ENCODE results near the gene OR2G2.

The OR2G2 gene

GRCh38 chr1:247588060-247588459 lies at the start of gene OR2G2:
Gene OR2G2, plus strand, starts transcription at chr1:247588360. Its CDS starts 0 bp downstream, at chr1:247588360.
- DNase-seq (ENCODE audit: extremely low read depth in 1 of 2, low read depth in 1 of 2): no peak

- DNase-seq (ENCODE audit: extremely low read depth in 1 of 2, low read depth in 1 of 2): no peak
Observed at GRCh38 chr1:247538561-247538960, 49.6 kb upstream of the OR2G2 start.

- DNase-seq (ENCODE audit: extremely low read depth in 1 of 2, low read depth in 1 of 2): no peak
Observed at GRCh38 chr1:247539215-247539614, 48.9 kb upstream of the OR2G2 start.

- no peak for DNase-seq (ENCODE audit: extremely low read depth in 1 of 2, low read depth in 1 of 2)
Observed at GRCh38 chr1:247540581-247540980, 47.6 kb upstream of the OR2G2 start.

- DNase-seq (ENCODE audit: extremely low read depth in 1 of 2, low read depth in 1 of 2): no peak
Observed at GRCh38 chr1:247542811-247543210, 45.3 kb upstream of the OR2G2 start.

GRCh38 chr1:247548092-247548491 lies 40.1 kb upstream of the OR2G2 start:
- no peak for DNase-seq (ENCODE audit: extremely low read depth in 1 of 2, low read depth in 1 of 2)

- no peak for DNase-seq (ENCODE audit: extremely low read depth in 1 of 2, low read depth in 1 of 2)
Observed at GRCh38 chr1:247548769-247549182, 39.4 kb upstream of the OR2G2 start, which contains the start of gene GCSAML. Gene GCSAML, plus strand, starts transcription at chr1:247549134. Its CDS starts 58 bp downstream, at chr1:247549192.

- no peak for DNase-seq (ENCODE audit: extremely low read depth in 1 of 2, low read depth in 1 of 2)
Observed at GRCh38 chr1:247551721-247552120, 36.4 kb upstream of the OR2G2 start.

- no peak for DNase-seq (ENCODE audit: extremely low read depth in 1 of 2, low read depth in 1 of 2)
Observed at GRCh38 chr1:247552231-247552630, 35.9 kb upstream of the OR2G2 start.

- no peak for DNase-seq (ENCODE audit: extremely low read depth in 1 of 2, low read depth in 1 of 2)
Observed at GRCh38 chr1:247557926-247558674, 30.1 kb upstream of the OR2G2 start.

GRCh38 chr1:247561711-247562110 lies 26.4 kb upstream of the OR2G2 start:
- DNase-seq (ENCODE audit: extremely low read depth in 1 of 2, low read depth in 1 of 2): no peak

- no peak for DNase-seq (ENCODE audit: extremely low read depth in 1 of 2, low read depth in 1 of 2)
Observed at GRCh38 chr1:247562198-247562597, 26.0 kb upstream of the OR2G2 start.

GRCh38 chr1:247574236-247574635 lies 13.9 kb upstream of the OR2G2 start:
- DNase-seq (ENCODE audit: extremely low read depth in 1 of 2, low read depth in 1 of 2): no peak

GRCh38 chr1:247574664-247575063 lies 13.5 kb upstream of the OR2G2 start:
- no peak for DNase-seq (ENCODE audit: extremely low read depth in 1 of 2, low read depth in 1 of 2)

GRCh38 chr1:247576514-247576913 lies 11.6 kb upstream of the OR2G2 start:
- no peak for DNase-seq (ENCODE audit: extremely low read depth in 1 of 2, low read depth in 1 of 2)

- DNase-seq (ENCODE audit: extremely low read depth in 1 of 2, low read depth in 1 of 2): no peak
Observed at GRCh38 chr1:247578946-247579460, 9.2 kb upstream of the OR2G2 start.

GRCh38 chr1:247605286-247605685 lies 17.1 kb downstream of the OR2G2 start, which contains the start of gene OR2G3:
Gene OR2G3, plus strand, starts transcription at chr1:247605586. Its CDS starts 0 bp downstream, at chr1:247605586.
- DNase-seq (ENCODE audit: extremely low read depth in 1 of 2, low read depth in 1 of 2): no peak

GRCh38 chr1:247613405-247613804 lies 25.2 kb downstream of the OR2G2 start:
- DNase-seq (ENCODE audit: extremely low read depth in 1 of 2, low read depth in 1 of 2): no peak

GRCh38 chr1:247614625-247615024 lies 26.5 kb downstream of the OR2G2 start:
- no peak for DNase-seq (ENCODE audit: extremely low read depth in 1 of 2, low read depth in 1 of 2)

GRCh38 chr1:247627951-247628350 lies 39.8 kb downstream of the OR2G2 start:
- no peak for DNase-seq (ENCODE audit: extremely low read depth in 1 of 2, low read depth in 1 of 2)

GRCh38 chr1:247638011-247638410 lies 49.9 kb downstream of the OR2G2 start:
- no peak for DNase-seq (ENCODE audit: extremely low read depth in 1 of 2, low read depth in 1 of 2)

- DNase-seq (ENCODE audit: extremely low read depth in 1 of 2, low read depth in 1 of 2): no peak
Observed at GRCh38 chr1:247638781-247639180, 50.6 kb downstream of the OR2G2 start.

Data from activated CD8-positive, alpha-beta memory T cell treated with anti-CD3 and anti-CD28 coated beads for 1 hour (primary cell).